ENCODE measurements around the gene DIP2C. TPM values are rescaled to one million over a fixed set of nuclear protein-coding genes. Genes with fewer than 3 reads are reported as not detected.

DIP2C gene
- total RNA-seq, 1 experiment from 2014 or later: 11.4 TPM

GRCh38 chr10:670990-671389 is 18.5 kb downstream of the DIP2C start:
- H3K4me3 ChIP-seq (ENCODE audit: low read depth, low read length): no peak overlapping the region
- Mint-ChIP-seq H3K27me3 (ENCODE audit: insufficient read depth, unreplicated experiment) (no peaks in the 10 kb centered on the region), H3K27ac (ENCODE audit: unreplicated experiment) (no peak overlapping the region), H3K4me3 (ENCODE audit: unreplicated experiment) (no peak overlapping the region), H3K9me3 (ENCODE audit: unreplicated experiment) (no peaks in the 10 kb centered on the region), H3K36me3 (ENCODE audit: insufficient read depth, unreplicated experiment) (no peaks in the 10 kb centered on the region), H3K4me1 (ENCODE audit: low read depth, unreplicated experiment) (no peaks in the 10 kb centered on the region)
- H3K9me3 ChIP-seq: no peaks in the 10 kb centered on the region; the same call in 1 of the 2 replicates
- no peaks in the 10 kb centered on the region for H3K27me3 ChIP-seq (replicated peaks; ENCODE audit: control insufficient read depth, insufficient read depth, low read length)
- H3K36me3 ChIP-seq (ENCODE audit: control insufficient read depth, insufficient read depth, low read length): no peaks in the 10 kb centered on the region
- no TSS peak for BruUV-seq (replicated peaks)
- DNase-seq: peak in 1 of 2 experiments; percentile 15
- CTCF ChIA-PET: no interaction called here
- no peak for TF ChIP-seq CTCF (IDR thresholded peaks at IDR 0.05; ENCODE audit: insufficient read depth in 1 of 2, low read depth in 1 of 2, low read length in 1 of 2, severe bottlenecking in 1 of 2, unreplicated experiment in 1 of 2)
- H3K4me1 ChIP-seq: no peaks in the 10 kb centered on the region
- intact Hi-C loops (cut with micrococcal nuclease; ENCODE audit: unreplicated experiment): no loop called here
- POLR2A ChIA-PET: no interaction called here

GRCh38 chr10:670038-670437 is 19.4 kb downstream of the DIP2C start:
- Histone ChIP-seq H3K36me3 (ENCODE audit: control insufficient read depth, insufficient read depth, low read length) (no peaks in the 10 kb centered on the region), H3K4me1 (no peaks in the 10 kb centered on the region), H3K27me3 (replicated peaks; ENCODE audit: control insufficient read depth, insufficient read depth, low read length) (no peaks in the 10 kb centered on the region), H3K4me3 (ENCODE audit: low read depth, low read length) (no peak overlapping the region), H3K9me3 (no peaks in the 10 kb centered on the region; the same call in 1 of the 2 replicates)
- ChIA-PET CTCF (no interaction called here), POLR2A (no interaction called here)
- TF ChIP-seq CTCF (IDR thresholded peaks at IDR 0.05; ENCODE audit: insufficient read depth in 1 of 2, low read depth in 1 of 2, low read length in 1 of 2, severe bottlenecking in 1 of 2, unreplicated experiment in 1 of 2): no peak
- intact Hi-C loops (cut with micrococcal nuclease; ENCODE audit: unreplicated experiment): no loop called here
- Mint-ChIP-seq H3K27ac (ENCODE audit: unreplicated experiment) (no peak overlapping the region), H3K4me3 (ENCODE audit: unreplicated experiment) (no peak overlapping the region), H3K36me3 (ENCODE audit: insufficient read depth, unreplicated experiment) (no peaks in the 10 kb centered on the region), H3K9me3 (ENCODE audit: unreplicated experiment) (no peaks in the 10 kb centered on the region), H3K4me1 (ENCODE audit: low read depth, unreplicated experiment) (no peaks in the 10 kb centered on the region), H3K27me3 (ENCODE audit: insufficient read depth, unreplicated experiment) (no peaks in the 10 kb centered on the region)
- no peak for DNase-seq
- no TSS peak for BruUV-seq (replicated peaks)

GRCh38 chr10:668786-669485 is 20.5 kb downstream of the DIP2C start:
- H3K27me3 ChIP-seq (replicated peaks; ENCODE audit: control insufficient read depth, insufficient read depth, low read length): no peaks in the 10 kb centered on the region
- Mint-ChIP-seq H3K9me3 (ENCODE audit: unreplicated experiment) (no peaks in the 10 kb centered on the region), H3K4me3 (ENCODE audit: unreplicated experiment) (no peak overlapping the region), H3K4me1 (ENCODE audit: low read depth, unreplicated experiment) (no peaks in the 10 kb centered on the region), H3K27ac (ENCODE audit: unreplicated experiment) (no peak overlapping the region), H3K27me3 (ENCODE audit: insufficient read depth, unreplicated experiment) (no peaks in the 10 kb centered on the region), H3K36me3 (ENCODE audit: insufficient read depth, unreplicated experiment) (no peaks in the 10 kb centered on the region)
- DNase-seq: peak in 1 of 2 experiments; percentile 11
- intact Hi-C loops (cut with micrococcal nuclease; ENCODE audit: unreplicated experiment): no loop called here
- no peak for TF ChIP-seq CTCF (IDR thresholded peaks at IDR 0.05; ENCODE audit: insufficient read depth in 1 of 2, low read depth in 1 of 2, low read length in 1 of 2, severe bottlenecking in 1 of 2, unreplicated experiment in 1 of 2)
- no peaks in the 10 kb centered on the region for H3K4me1 ChIP-seq
- no peaks in the 10 kb centered on the region; the same call in 1 of the 2 replicates for H3K9me3 ChIP-seq
- BruUV-seq (replicated peaks): no TSS peak
- no peaks in the 10 kb centered on the region for H3K36me3 ChIP-seq (ENCODE audit: control insufficient read depth, insufficient read depth, low read length)
- ChIA-PET POLR2A (no interaction called here), CTCF (no interaction called here)
- no peak overlapping the region for H3K4me3 ChIP-seq (ENCODE audit: low read depth, low read length)
